Upper lobe of right lung (tissue), 1 donor: ENCODE measurements around the gene SMAD6. TPM values are rescaled to one million over a fixed set of nuclear protein-coding genes. Genes with fewer than 3 reads are reported as not detected.
A peak's percentile ranks its signal among the peaks of the same experiment; 100 is the strongest.

Source experiments
- ATAC-seq: fragments of 200-7000 bp; cut with Tn5 transposase; one replicate; pipeline ENCODE4 v1.9.1; 2020; ENCODE audit warnings: mild to moderate bottlenecking, moderate library complexity
- DNase-seq: peaks from one replicate; pipeline ENCODE4 v3.0.0-alpha.2; 2020
- H3K27ac ChIP-seq: fragments of 200-600 bp; one replicate; pipeline ENCODE4 v1.8.0; 2022
- H3K27me3 ChIP-seq: fragments of 200-600 bp; one replicate; pipeline ENCODE4 v1.8.0; 2022; ENCODE audit warnings: mild to moderate bottlenecking
- H3K36me3 ChIP-seq: fragments of 200-600 bp; one replicate; pipeline ENCODE4 v1.8.0; 2022
- H3K4me1 ChIP-seq: fragments of 200-600 bp; one replicate; pipeline ENCODE4 v1.8.0; 2022
- H3K4me3 ChIP-seq: fragments of 200-600 bp; one replicate; pipeline ENCODE4 v1.8.0; 2022; ENCODE audit warnings: mild to moderate bottlenecking
- H3K9me3 ChIP-seq: fragments of 200-600 bp; one replicate; pipeline ENCODE4 v1.8.0; 2022
- CTCF ChIP-seq: fragments of 200-600 bp; IDR thresholded peaks from one replicate; pipeline ENCODE4 v1.8.0; 2022; ENCODE audit warnings: antibody characterized with exemption
- intact Hi-C: fragments of 100-400 bp; cut with DNase I; formaldehyde crosslinking; loops from one replicate; pipeline ENCODE4 v1.11.0; 2022
- total RNA-seq: library from RNA; stranded (reverse); fragmentation: NEBNext Ultra II Directional; extraction: Animal tissue kit (Norgen Biotek cat#: 25700); gene quantifications from one replicate; pipeline ENCODE4 v1.2.1, GENCODE V29; 2021
- donor health status: DM: no; HTN: yes; CAD: no; lungs with severe emphysema.

SMAD6 gene
- total RNA-seq, 1 donor from 2014 or later = 167 TPM

GRCh38 chr15:66735909-66736305 is 33.9 kb downstream of the SMAD6 start:
- intact Hi-C loops = no loop called here
- Histone ChIP-seq H3K4me3 (no peak overlapping the region), H3K9me3 (no peaks in the 10 kb centered on the region), H3K27me3 (no peaks in the 10 kb centered on the region), H3K27ac (no peak overlapping the region), H3K36me3 (no peaks in the 10 kb centered on the region), H3K4me1 (peaks cover 60% of the 10 kb centered on the region)
- ATAC-seq (no peak), DNase-seq (peak; percentile 52)
- no peak for TF ChIP-seq CTCF

- TF ChIP-seq CTCF = no peak
- intact Hi-C loops = no loop called here
- DNase-seq = peak; percentile 53
- H3K36me3 ChIP-seq = no peaks in the 10 kb centered on the region
- no peak overlapping the region for H3K4me3 ChIP-seq
- H3K27ac ChIP-seq = peak overlapping the region; percentile 30
- no peaks in the 10 kb centered on the region for H3K27me3 ChIP-seq
- H3K9me3 ChIP-seq = no peaks in the 10 kb centered on the region
- no peak for ATAC-seq
- H3K4me1 ChIP-seq = peaks cover 69% of the 10 kb centered on the region
Observed at GRCh38 chr15:66737243-66738010, 35.4 kb downstream of the SMAD6 start.

GRCh38 chr15:66738116-66738515 is 36.1 kb downstream of the SMAD6 start:
- intact Hi-C loops = no loop called here
- H3K9me3 ChIP-seq = no peaks in the 10 kb centered on the region
- no peaks in the 10 kb centered on the region for H3K27me3 ChIP-seq
- DNase-seq = peak; percentile 34
- H3K36me3 ChIP-seq = no peaks in the 10 kb centered on the region
- no peak for TF ChIP-seq CTCF
- peaks cover 69% of the 10 kb centered on the region for H3K4me1 ChIP-seq
- H3K4me3 ChIP-seq = no peak overlapping the region
- H3K27ac ChIP-seq = no peak overlapping the region
- no peak for ATAC-seq

- H3K4me1 ChIP-seq = peaks cover 68% of the 10 kb centered on the region
- H3K9me3 ChIP-seq = no peaks in the 10 kb centered on the region
- H3K27ac ChIP-seq = no peak overlapping the region
- ATAC-seq = no peak
- H3K27me3 ChIP-seq = no peaks in the 10 kb centered on the region
- DNase-seq = peak; percentile 44
- no peak overlapping the region for H3K4me3 ChIP-seq
- intact Hi-C loops = no loop called here
- TF ChIP-seq CTCF = no peak
- H3K36me3 ChIP-seq = no peaks in the 10 kb centered on the region
Observed at GRCh38 chr15:66738595-66738994, 36.6 kb downstream of the SMAD6 start.

DNA sequence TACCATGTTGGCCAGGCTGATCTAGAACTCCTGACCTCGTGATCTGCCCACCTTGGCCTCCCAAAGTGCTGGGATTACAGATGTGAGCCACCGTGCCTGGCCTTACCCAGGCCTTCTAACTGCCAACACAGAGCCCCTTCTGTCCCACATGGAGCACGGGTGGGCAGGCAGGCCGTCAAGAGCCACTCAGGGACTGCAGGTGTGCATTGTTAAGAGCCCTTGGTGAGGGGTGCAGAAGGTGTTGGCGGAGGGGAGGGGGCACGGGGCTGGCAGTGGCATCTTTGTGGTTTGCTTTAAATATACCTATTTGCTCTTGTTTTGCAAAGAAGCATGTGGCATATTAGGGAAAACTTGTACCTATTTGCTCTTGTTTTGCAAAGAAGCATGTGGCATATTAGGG is 37.3 kb downstream of the SMAD6 start:
- Histone ChIP-seq H3K9me3 (no peaks in the 10 kb centered on the region), H3K27ac (no peak overlapping the region), H3K4me1 (peaks cover 68% of the 10 kb centered on the region), H3K4me3 (no peak overlapping the region), H3K27me3 (no peaks in the 10 kb centered on the region), H3K36me3 (no peaks in the 10 kb centered on the region)
- no peak for ATAC-seq
- no peak for TF ChIP-seq CTCF
- intact Hi-C loops = no loop called here
- peak; percentile 43 for DNase-seq
